Uterus (tissue), 4 donors: ENCODE measurements around the gene ELANE. TPM values are rescaled to one million over a fixed set of nuclear protein-coding genes. Genes with fewer than 3 reads are reported as not detected.

Experiments used
- DNase-seq, 2 donors: peaks; one replicate each; pipeline ENCODE4 v3.0.0-alpha.2; 2019 to 2020
- H3K27ac ChIP-seq, 2 donors: fragments of 200-600 bp; sonication (generic); 1 replicate in 1 of 2; 2 replicates in 1 of 2; pipeline ENCODE4 v1.5.1; 2016 to 2018
- H3K27me3 ChIP-seq, 2 donors: fragments of 200-600 bp; sonication (generic); one replicate each; pipeline ENCODE4 v1.5.1; 2018 to 2019; ENCODE audit warnings: control low read depth in 1 of 2
- H3K36me3 ChIP-seq, 2 donors: fragments of 200-600 bp; sonication (generic); one replicate each; pipeline ENCODE4 v1.5.1; 2019; ENCODE audit warnings: control low read depth in 1 of 2
- H3K4me1 ChIP-seq, 2 donors: fragments of 200-600 bp; sonication (generic); one replicate each; pipeline ENCODE4 v1.5.1; 2018 to 2019; ENCODE audit warnings: control low read depth in 1 of 2
- H3K4me3 ChIP-seq, 2 donors: fragments of 200-600 bp; sonication (generic); 1 replicate in 1 of 2; 2 replicates in 1 of 2; pipeline ENCODE4 v1.5.1; 2018 to 2019; ENCODE audit warnings: mild to moderate bottlenecking in 1 of 2
- H3K9me3 ChIP-seq, 2 donors: fragments of 200-600 bp; sonication (generic); one replicate each; pipeline ENCODE4 v1.5.1; 2019; ENCODE audit warnings: control low read depth in 1 of 2
- POLR2A ChIP-seq, 2 donors: fragments of 450-650 bp; IDR thresholded peaks; one replicate each; pipeline ENCODE4 v1.6.1; 2016; ENCODE audit warnings: antibody characterized with exemption in 2 of 2, mild to moderate bottlenecking in 1 of 2, moderate library complexity in 1 of 2
- intact Hi-C: fragments of 100-400 bp; cut with DNase I; formaldehyde crosslinking; loops from one replicate; pipeline ENCODE4 v1.15.1; 2023; ENCODE audit warnings: low total_unique reads
- total RNA-seq, 4 donors: library from RNA; depleted of rRNA in 3 of 4; stranded (reverse); fragments of >200 nt in 3 of 4; gene quantifications; one replicate each; pipeline versions ENCODE4 v1.1.0 to v1.2.4, GENCODE V29; 2014 to 2023
- TF ChIP-seq, protein P1 (sequence below), 4 experiments: fragments of 200-600 bp in 2 of 4; fragments of 450-650 bp in 2 of 4; sonication (generic) in 2 of 4; IDR thresholded peaks; one replicate each; pipeline ENCODE4 v1.5.1; 2016 to 2019; ENCODE audit warnings: antibody characterized with exemption in 4 of 4, mild to moderate bottlenecking in 2 of 4, moderate library complexity in 1 of 4
- donor health status: DM: yes; HTN: yes; CAD: no.

Gene ELANE
- total RNA-seq, 4 donors from 2014 or later = 3.4 TPM; not detected in 3

- no peak for DNase-seq
- no peak for TF ChIP-seq POLR2A (IDR thresholded peaks at IDR 0.05)
- TF ChIP-seq, protein P1, sequence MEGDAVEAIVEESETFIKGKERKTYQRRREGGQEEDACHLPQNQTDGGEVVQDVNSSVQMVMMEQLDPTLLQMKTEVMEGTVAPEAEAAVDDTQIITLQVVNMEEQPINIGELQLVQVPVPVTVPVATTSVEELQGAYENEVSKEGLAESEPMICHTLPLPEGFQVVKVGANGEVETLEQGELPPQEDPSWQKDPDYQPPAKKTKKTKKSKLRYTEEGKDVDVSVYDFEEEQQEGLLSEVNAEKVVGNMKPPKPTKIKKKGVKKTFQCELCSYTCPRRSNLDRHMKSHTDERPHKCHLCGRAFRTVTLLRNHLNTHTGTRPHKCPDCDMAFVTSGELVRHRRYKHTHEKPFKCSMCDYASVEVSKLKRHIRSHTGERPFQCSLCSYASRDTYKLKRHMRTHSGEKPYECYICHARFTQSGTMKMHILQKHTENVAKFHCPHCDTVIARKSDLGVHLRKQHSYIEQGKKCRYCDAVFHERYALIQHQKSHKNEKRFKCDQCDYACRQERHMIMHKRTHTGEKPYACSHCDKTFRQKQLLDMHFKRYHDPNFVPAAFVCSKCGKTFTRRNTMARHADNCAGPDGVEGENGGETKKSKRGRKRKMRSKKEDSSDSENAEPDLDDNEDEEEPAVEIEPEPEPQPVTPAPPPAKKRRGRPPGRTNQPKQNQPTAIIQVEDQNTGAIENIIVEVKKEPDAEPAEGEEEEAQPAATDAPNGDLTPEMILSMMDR (IDR thresholded peaks at IDR 0.05) = no peak
- Histone ChIP-seq H3K27ac (no peak overlapping the region), H3K9me3 (no peaks in the 10 kb centered on the region), H3K4me3 (no peak overlapping the region), H3K36me3 (no peaks in the 10 kb centered on the region), H3K4me1 (peaks cover 21 to 34% of the 10 kb centered on the region in 2 donors), H3K27me3 (no peaks in the 10 kb centered on the region)
- intact Hi-C loops = no loop called here
Observed at GRCh38 chr19:804419-805165, 47.5 kb upstream of the ELANE start.

- no peak for DNase-seq
- Histone ChIP-seq H3K27ac (no peak overlapping the region), H3K36me3 (no peaks in the 10 kb centered on the region), H3K4me3 (no peak overlapping the region), H3K9me3 (no peaks in the 10 kb centered on the region), H3K27me3 (no peaks in the 10 kb centered on the region), H3K4me1 (peaks cover 21 to 29% of the 10 kb centered on the region in 2 donors)
- TF ChIP-seq, protein P1 (IDR thresholded peaks at IDR 0.05) = no peak
- no peak for TF ChIP-seq POLR2A (IDR thresholded peaks at IDR 0.05)
- intact Hi-C loops = no loop called here
Observed at GRCh38 chr19:805166-805551, 46.9 kb upstream of the ELANE start.

- no peaks in the 10 kb centered on the region for H3K36me3 ChIP-seq
- no peak overlapping the region for H3K4me3 ChIP-seq
- H3K27ac ChIP-seq = no peak overlapping the region
- no peaks in the 10 kb centered on the region for H3K27me3 ChIP-seq
- H3K4me1 ChIP-seq = peaks cover 18 to 21% of the 10 kb centered on the region in 2 donors
- TF ChIP-seq, protein P1 (IDR thresholded peaks at IDR 0.05) = no peak
- no peak for TF ChIP-seq POLR2A (IDR thresholded peaks at IDR 0.05)
- intact Hi-C loops = no loop called here
- DNase-seq = no peak
- no peaks in the 10 kb centered on the region for H3K9me3 ChIP-seq
Observed at GRCh38 chr19:805600-806550, 46.2 kb upstream of the ELANE start.

DNA sequence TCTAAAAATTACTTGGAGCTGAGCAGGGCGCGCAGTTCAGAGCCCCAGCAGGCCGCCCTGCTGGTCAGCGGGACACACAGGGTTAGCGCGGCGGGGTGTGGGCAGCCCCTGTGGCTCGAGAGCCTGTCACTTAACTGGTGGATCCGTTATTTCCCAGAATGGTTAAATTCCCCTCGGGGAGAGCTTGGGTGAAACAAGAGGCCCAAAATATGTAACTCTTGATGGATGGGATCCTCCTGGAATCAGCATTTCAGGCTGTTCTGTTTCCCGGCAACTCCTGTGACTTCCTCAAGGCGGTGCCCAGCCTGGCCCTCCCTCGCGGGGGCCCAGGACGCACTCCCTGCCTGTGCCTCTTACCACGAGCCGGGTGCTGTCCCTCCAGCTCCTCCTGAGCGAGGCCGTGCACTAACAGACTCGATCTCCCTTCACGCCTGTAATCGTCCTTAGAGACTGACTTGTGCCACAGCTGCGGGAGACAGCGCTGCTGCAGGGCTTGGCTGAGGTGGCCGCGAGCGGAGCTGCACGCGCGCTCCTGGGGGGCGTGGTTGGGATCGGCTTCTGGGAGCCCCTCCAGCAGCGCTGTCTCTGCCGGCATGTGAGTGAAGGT, 45.2 kb upstream of the ELANE start:
- no peak for TF ChIP-seq POLR2A (IDR thresholded peaks at IDR 0.05)
- TF ChIP-seq, protein P1 (IDR thresholded peaks at IDR 0.05) = no peak
- DNase-seq = no peak
- H3K27me3 ChIP-seq = no peaks in the 10 kb centered on the region
- H3K9me3 ChIP-seq = no peaks in the 10 kb centered on the region
- no peak overlapping the region for H3K4me3 ChIP-seq
- H3K4me1 ChIP-seq = peaks cover 7 to 12% of the 10 kb centered on the region in 2 donors
- intact Hi-C loops = no loop called here
- no peaks in the 10 kb centered on the region for H3K36me3 ChIP-seq
- H3K27ac ChIP-seq = no peak overlapping the region
